GM10266 (cell line): Measurements from ENCODE around the gene PSAP.
"Not testable (repeated sequence)": the region's sequence is repeated elsewhere in the genome, so short reads cannot be mapped to it uniquely, and the experiment has no call there.

Experiments
- DNase-seq: peaks from one replicate; pipeline ENCODE4 v3.0.0; 2012; ENCODE audit errors: extremely low spot score
- TF ChIP-seq, protein P1 (sequence below): IDR thresholded peaks from 2 replicates; pipeline ENCODE4 v1.5.1; 2012; ENCODE audit warnings: mild to moderate bottlenecking, low read depth; ENCODE audit not compliant: control insufficient read depth, insufficient read depth; ENCODE audit errors: missing control alignments

PSAP gene

DNA sequence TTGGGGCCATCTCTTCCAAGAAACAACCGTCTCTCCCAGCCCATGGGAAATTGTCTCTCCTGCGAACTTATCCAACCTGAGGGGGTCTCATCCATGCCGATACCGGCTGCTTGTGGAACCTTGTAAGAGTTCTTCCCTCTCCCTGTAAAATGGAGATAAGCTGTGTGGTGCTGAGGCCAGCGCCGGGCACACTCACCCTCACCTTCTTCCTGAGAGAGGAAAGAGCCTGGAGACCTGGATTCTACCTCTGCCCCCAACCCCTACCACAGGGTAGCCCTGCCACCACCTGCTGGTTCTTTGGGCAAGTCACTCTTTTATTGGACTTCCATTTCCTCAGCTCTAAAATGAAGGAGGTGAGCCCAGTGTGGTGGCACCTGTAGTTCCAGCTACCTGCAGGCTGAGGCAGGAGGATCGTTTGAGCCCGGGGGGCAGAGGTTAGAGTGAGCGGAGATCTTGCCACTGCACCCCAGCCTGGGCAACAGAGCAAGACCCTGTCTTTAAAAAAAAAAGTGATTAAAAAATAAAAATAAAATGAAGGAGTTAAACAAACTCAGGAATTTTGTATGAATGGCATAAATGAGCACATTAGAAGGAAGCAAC lies 38.4 kb upstream of the PSAP start:
- no peak for DNase-seq
- TF ChIP-seq, protein P1, sequence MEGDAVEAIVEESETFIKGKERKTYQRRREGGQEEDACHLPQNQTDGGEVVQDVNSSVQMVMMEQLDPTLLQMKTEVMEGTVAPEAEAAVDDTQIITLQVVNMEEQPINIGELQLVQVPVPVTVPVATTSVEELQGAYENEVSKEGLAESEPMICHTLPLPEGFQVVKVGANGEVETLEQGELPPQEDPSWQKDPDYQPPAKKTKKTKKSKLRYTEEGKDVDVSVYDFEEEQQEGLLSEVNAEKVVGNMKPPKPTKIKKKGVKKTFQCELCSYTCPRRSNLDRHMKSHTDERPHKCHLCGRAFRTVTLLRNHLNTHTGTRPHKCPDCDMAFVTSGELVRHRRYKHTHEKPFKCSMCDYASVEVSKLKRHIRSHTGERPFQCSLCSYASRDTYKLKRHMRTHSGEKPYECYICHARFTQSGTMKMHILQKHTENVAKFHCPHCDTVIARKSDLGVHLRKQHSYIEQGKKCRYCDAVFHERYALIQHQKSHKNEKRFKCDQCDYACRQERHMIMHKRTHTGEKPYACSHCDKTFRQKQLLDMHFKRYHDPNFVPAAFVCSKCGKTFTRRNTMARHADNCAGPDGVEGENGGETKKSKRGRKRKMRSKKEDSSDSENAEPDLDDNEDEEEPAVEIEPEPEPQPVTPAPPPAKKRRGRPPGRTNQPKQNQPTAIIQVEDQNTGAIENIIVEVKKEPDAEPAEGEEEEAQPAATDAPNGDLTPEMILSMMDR: no peak

DNA sequence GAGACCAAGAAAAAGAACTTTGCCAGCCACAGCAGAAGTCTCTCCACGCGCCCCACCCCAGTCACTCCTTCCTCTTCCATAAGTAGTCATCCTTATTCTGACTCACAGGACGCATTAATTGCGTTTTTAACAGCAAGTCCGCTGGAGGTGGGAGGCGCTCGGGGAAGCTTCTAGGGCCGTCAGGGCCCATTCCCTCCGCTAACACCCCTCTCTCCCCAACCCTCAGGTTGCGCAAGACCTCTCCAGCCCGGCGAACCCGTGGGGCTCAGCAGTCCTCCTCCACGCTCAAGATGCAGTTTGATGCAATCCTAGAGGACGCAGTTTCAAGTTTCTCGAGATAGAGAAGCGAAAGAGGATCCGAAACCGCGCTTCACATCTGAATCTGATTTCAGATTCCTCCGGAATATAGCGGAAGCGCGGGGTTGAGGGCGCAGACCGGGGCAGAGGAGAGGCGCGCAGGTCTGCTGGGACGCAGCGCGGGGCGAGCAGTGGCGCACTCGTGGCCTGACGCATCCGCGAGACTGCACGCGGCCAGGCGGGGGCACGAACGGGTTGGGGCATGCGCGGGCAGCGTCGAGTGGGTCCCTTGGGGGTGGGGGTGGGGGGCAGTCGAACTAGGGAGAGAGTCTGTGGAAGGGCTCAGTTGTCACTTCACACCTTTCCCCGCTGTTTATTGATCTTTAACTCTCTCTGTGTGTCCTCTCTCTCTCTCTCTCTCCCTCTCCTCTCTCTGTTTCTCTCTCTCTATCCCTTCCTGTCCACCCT lies 37.8 kb upstream of the PSAP start:
- peak; percentile 82 for DNase-seq

DNA sequence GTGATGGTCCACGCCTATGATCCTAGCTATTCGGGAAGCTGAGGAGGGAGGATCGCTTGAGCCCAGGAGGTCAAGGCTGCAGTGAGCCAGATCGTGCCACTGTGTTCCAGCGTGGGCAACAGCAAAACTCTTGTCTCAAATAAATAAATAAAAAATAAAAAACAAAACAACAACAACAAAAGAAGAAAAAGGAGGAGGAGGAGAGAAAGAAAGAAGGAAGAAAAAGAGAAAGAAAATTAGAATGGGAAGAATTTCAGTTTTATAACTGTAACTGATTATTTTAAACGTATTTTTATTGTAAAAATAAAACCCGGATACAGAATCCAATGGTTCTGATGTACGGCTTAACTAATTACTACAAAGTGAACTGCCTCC lies 37.2 kb upstream of the PSAP start:
- no peak for DNase-seq
- TF ChIP-seq, protein P1: no peak

More for the DNA sequence above, 37.8 kb upstream of the PSAP start:
- TF ChIP-seq, protein P1: peak; percentile 24

DNA sequence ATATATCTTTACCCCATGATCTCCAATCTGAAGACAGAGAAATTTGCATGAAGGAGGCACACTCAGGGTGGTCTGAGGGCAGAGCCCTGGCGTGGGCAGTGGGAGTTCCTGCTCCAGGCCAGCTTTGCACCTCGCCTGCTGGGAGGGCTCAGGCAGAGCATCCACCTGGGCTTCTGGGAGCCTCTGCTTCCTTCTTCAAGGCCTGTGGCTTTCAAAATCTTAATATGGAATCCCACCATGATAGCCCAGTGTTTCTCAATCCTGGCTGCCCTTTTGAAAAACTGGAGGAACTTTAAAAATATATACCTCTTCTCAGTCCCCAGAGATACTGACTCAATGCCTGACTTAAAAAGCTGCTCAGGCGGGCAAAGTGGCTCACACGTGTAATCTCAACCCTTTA lies 36.7 kb upstream of the PSAP start:
- DNase-seq: no peak
- TF ChIP-seq, protein P1: no peak

DNA sequence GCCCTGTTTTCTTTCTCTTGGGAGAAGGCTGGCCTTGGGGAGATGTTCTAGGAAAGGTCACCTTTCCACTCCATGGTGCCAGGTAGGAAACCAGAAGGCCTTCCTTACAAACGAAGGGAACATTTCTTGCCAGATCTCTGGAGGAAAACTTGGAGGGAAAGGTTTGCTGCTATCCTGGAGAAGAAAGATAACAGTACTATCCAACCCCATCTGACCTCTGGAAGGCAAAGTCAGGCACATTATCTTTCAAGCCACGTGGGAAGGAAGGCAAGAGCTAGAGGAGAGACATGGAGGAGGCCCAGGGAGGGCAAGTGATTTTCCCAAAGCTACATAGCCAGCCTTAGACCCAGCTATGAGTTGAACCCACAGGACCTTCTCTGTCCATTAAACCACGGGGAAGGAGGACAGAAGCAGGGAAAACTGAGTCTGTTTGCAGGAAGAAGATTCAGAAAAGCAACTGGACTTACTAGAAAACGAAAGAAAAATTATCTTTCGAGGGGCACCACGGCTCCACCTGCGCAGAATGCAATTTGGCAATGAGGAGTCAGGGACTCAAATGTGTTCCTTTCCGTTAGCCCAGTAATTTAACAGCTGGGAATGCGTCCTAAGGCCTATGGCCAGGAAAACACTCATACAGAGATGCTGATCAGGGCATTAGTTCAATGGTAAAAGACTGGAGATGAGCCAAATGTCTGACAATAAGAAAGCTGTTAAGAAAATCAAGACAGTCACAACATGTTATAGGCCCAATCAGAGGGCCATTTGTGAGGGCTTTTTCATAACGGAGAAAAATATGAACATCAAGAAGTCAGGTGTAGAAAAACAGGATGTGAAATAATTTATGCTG lies 32.0 kb upstream of the PSAP start:
- DNase-seq: no peak
- TF ChIP-seq, protein P1: no peak

DNA sequence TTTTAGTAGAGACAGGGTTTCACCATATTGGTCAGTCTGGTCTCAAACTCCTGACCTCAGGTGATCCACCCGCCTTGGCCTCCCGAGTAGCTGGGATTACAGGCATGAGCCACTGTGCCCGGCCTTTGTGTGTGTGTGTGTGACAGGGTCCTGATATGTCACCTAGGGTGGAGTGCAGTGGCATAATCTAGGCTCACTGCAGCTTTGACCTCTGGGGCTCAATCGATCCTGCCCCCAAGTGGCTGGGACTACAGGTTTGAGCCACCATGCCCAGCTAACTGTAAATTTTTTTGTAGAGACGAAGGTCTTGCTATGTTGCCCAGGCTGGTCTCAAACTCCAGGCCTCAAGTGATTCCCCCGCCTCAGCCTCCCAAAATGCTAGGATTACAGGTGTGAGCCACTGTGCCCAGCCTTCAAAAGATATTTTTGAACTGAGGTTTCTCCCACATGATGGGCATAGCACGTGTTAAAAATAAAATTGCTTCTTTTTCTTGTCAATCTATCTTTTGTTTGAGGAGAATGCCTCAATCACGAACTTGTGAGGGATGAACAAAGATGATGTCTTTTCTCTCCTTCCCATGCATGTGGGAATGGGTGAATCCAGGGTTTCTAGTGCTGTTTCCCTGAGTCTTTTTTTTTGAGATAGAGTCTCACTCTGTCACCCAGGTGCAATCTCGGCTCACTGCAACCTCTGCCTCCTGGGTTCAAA lies 30.8 kb upstream of the PSAP start:
- DNase-seq: no peak
- TF ChIP-seq, protein P1: no peak

DNA sequence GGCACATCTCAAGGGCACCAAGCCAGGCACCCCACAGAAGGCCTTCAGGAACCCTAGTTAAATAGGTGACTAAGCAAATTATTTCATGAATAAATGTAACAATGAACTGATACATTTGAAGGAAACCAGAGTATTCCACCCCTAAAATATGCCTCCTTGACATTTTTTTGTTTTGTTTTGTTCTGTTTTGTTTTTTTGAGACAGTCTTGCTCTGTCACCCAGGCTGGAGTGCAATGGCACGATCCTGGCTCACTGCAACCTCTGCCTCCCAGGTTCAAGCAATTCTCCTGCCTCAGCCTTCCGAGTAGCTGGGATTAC lies 30.2 kb upstream of the PSAP start:
- DNase-seq: not testable (repeated sequence)
